ENCODE data around the gene PYGL.
A peak's percentile ranks its signal among the peaks of the same experiment; 100 is the strongest.

The PYGL gene

DNA sequence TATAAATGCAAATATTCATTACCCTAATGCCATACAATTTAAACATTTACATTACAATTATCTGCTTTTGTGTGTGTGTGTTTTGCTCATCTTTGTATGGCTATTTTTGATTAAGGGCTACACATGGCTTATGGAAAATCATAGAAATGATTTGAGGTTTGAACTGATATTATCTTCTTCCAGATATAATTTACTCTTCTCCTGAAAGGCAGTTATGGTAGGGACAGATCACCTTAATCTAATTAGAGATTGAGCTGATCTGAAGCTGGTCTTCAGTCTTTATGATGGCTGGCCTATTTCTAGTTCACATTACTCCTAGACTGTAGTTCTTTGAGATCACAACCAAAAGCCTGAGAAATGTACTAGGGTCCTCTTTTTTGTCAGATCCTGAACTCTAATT lies 56.8 kb downstream of the PYGL start:
- DNase-seq (ENCODE audit: insufficient read length): no peak
- TF ChIP-seq TAF1 (IDR thresholded peaks at IDR 0.05; ENCODE audit: borderline replicate concordance, low read depth, low read length) (no peak), POLR2AphosphoS5 (IDR thresholded peaks at IDR 0.05; ENCODE audit: low read depth, low read length) (no peak), POLR2A (IDR thresholded peaks at IDR 0.05; ENCODE audit: low read depth, low read length) (no peak)
- FAIRE-seq: peak; percentile 17

GRCh38 chr14:50883827-50884197 lies 60.5 kb downstream of the PYGL start:
- DNase-seq (ENCODE audit: insufficient read length): no peak
- TF ChIP-seq POLR2A (IDR thresholded peaks at IDR 0.05; ENCODE audit: low read depth, low read length) (no peak), POLR2AphosphoS5 (IDR thresholded peaks at IDR 0.05; ENCODE audit: low read depth, low read length) (no peak), TAF1 (IDR thresholded peaks at IDR 0.05; ENCODE audit: borderline replicate concordance, low read depth, low read length) (no peak)
- no peak for FAIRE-seq

DNA sequence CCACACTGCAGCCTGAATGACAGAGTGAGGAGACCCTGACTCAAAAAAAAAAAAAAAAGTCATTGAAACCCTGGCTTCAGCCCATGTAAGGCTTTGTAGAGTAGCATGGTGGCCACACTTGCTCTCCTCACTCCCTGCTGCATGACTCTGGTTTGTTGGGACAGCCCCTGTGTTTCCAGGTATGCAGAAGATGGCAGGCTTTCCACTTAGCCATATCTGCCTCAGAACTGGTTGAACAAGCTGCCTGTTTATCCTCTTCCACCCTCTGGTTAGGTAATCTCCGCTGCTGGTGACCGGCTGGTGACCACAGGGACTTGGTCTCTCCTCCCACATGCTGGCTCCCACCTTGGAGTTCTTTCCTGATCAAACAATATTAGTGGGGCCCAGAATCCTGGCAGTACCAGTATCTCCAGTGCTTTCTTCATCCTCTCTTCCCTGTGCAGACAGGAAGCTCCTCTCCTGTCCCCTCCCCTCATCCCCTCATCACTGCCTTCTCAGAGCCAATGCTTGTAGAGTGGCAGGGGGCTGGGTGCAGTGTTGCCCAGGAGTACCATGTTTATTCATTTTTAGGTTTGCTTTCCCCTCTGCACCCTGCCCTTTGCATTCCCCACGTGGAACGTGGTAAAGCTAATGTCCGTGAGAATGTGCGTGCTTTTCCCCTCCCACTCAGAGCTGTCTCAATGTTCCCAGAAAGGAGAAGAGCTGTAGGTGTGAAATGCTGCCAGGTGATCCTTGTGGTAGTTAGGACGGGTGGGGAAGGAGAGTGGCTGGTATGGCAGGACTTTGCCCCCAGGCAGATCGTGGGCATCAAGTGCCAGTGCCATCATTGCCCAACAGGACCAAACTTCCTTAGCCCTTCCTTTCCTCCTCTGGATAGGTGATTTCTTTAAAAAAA lies 61.1 kb downstream of the PYGL start:
- TF ChIP-seq TAF1 (IDR thresholded peaks at IDR 0.05; ENCODE audit: borderline replicate concordance, low read depth, low read length) (no peak), POLR2A (IDR thresholded peaks at IDR 0.05; ENCODE audit: low read depth, low read length) (no peak), POLR2AphosphoS5 (IDR thresholded peaks at IDR 0.05; ENCODE audit: low read depth, low read length) (no peak)
- no peak for FAIRE-seq
- no peak for DNase-seq (ENCODE audit: insufficient read length)

DNA sequence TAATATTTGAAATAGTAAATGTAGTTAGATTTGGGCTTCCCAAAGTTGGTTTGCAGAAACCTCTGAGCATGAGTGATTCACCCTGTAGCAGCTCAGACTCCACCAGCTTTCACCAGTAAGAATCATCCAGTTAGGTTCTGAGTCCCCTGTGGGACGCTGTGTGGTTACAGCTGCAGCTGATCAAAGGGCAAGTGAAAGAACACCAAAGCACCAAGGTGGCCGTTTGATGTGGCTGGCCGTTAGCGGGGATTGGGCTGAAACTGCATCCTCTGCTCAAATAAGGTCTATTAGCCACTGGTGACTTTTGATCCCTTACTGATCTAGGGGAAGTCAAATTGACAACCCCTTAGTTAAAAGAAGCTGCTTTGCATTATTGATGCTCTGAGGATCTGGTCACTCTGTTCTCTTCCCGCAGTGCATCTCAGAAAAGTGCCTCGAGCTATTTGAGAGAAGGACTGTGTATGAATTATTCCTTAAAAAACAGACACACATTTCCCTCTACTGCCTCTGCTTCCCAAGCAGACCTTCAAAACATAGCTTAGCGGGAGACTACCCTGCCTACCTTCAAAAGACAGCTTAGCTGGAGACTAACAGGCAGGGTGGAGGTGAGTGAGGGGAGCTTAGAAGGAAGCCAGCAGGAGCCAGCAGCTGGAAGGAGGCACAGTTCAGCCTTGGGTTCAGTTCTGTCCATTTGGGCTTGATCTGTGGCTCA lies 68.8 kb downstream of the PYGL start:
- peak; percentile 96 for FAIRE-seq
- DNase-seq (ENCODE audit: insufficient read length): no peak
- no peak for TF ChIP-seq POLR2A (IDR thresholded peaks at IDR 0.05; ENCODE audit: low read depth, low read length)

GRCh38 chr14:50874757-50875156 lies 69.5 kb downstream of the PYGL start:
- no peak for TF ChIP-seq POLR2A (IDR thresholded peaks at IDR 0.05; ENCODE audit: low read depth, low read length)
- no peak for TF ChIP-seq TAF1 (IDR thresholded peaks at IDR 0.05; ENCODE audit: borderline replicate concordance, low read depth, low read length)
- no peak for FAIRE-seq
- no peak for DNase-seq (ENCODE audit: insufficient read length)

- no peak for FAIRE-seq
- DNase-seq (ENCODE audit: insufficient read length): no peak
- TF ChIP-seq TAF1 (IDR thresholded peaks at IDR 0.05; ENCODE audit: borderline replicate concordance, low read depth, low read length) (no peak), POLR2A (IDR thresholded peaks at IDR 0.05; ENCODE audit: low read depth, low read length) (no peak), POLR2AphosphoS5 (IDR thresholded peaks at IDR 0.05; ENCODE audit: low read depth, low read length) (no peak)
These were observed 72.2 kb downstream of the PYGL start, which contains the start of gene ABHD12B for GRCh38 chr14:50871914-50872732. ABHD12B (plus strand) TSS chr14:50872053; CDS start chr14:50872175, 122 bp downstream.

GRCh38 chr14:50871228-50871627 lies 73.1 kb downstream of the PYGL start:
- DNase-seq (ENCODE audit: insufficient read length) (no peak), FAIRE-seq (peak; percentile 24)
- TF ChIP-seq POLR2A (IDR thresholded peaks at IDR 0.05; ENCODE audit: low read depth, low read length): no peak
- TF ChIP-seq TAF1 (IDR thresholded peaks at IDR 0.05; ENCODE audit: borderline replicate concordance, low read depth, low read length): no peak
- no peak for TF ChIP-seq POLR2AphosphoS5 (IDR thresholded peaks at IDR 0.05; ENCODE audit: low read depth, low read length)

DNA sequence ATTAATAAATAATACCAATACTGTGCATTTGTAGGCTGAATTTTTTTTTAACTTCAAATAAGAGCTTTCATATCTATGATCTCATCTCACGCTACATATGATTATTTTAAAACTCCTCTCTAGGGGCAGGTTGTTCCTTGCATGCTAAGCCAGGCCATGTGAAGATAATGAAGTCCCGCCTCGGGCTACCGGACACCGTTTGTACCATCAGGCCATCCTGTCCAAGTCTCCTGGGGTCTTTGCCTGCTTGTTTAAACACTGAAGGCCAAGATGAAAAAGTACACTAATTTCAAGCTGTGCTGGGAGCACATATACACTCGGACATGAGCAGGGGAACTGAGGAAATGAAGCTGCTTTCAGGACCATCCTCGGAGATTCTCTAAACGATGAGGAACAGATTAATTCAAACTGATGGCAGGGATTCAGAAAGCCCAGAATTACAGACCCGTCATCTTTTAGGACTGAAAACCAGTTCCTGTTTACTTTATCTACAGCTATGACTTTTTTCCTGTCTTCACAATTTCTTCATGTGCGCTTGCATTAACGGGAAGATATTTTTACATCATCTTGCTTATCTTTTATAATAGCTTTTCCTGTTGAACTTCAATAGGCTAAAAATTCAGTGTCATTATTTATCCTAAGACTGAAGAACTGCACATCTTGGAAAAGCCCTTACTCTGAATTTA lies 78.7 kb downstream of the PYGL start:
- FAIRE-seq (no peak), DNase-seq (ENCODE audit: insufficient read length) (no peak)
- TF ChIP-seq POLR2AphosphoS5 (IDR thresholded peaks at IDR 0.05; ENCODE audit: low read depth, low read length) (no peak), POLR2A (IDR thresholded peaks at IDR 0.05; ENCODE audit: low read depth, low read length) (no peak), TAF1 (IDR thresholded peaks at IDR 0.05; ENCODE audit: borderline replicate concordance, low read depth, low read length) (no peak)

DNA sequence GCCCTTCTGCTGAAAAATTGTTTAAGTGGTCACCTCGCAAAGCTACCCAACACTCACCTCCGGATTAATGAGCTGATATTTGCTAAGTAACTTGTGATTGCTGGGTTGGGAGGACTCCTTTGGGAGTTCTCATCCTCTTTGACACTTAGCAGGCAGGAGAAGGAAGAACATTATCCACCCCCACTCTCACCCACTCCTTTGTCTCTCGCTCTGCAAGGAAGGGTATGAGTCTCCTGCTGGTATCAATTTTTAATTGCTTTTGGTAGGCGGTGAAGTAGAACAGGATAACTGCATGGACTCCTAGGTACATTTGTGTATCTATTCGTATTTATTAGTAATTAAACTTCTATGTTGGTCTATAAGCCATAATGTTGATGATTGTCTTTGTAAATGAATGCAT lies 79.3 kb downstream of the PYGL start:
- DNase-seq (ENCODE audit: insufficient read length) (no peak), FAIRE-seq (no peak)
- TF ChIP-seq TAF1 (IDR thresholded peaks at IDR 0.05; ENCODE audit: borderline replicate concordance, low read depth, low read length) (no peak), POLR2AphosphoS5 (IDR thresholded peaks at IDR 0.05; ENCODE audit: low read depth, low read length) (no peak), POLR2A (IDR thresholded peaks at IDR 0.05; ENCODE audit: low read depth, low read length) (no peak)

- FAIRE-seq (no peak), DNase-seq (ENCODE audit: insufficient read length) (no peak)
- no peak for TF ChIP-seq POLR2A (IDR thresholded peaks at IDR 0.05; ENCODE audit: low read depth, low read length)
- TF ChIP-seq TAF1 (IDR thresholded peaks at IDR 0.05; ENCODE audit: borderline replicate concordance, low read depth, low read length): no peak
These were observed 80.0 kb downstream of the PYGL start for GRCh38 chr14:50864237-50864636.

DNA sequence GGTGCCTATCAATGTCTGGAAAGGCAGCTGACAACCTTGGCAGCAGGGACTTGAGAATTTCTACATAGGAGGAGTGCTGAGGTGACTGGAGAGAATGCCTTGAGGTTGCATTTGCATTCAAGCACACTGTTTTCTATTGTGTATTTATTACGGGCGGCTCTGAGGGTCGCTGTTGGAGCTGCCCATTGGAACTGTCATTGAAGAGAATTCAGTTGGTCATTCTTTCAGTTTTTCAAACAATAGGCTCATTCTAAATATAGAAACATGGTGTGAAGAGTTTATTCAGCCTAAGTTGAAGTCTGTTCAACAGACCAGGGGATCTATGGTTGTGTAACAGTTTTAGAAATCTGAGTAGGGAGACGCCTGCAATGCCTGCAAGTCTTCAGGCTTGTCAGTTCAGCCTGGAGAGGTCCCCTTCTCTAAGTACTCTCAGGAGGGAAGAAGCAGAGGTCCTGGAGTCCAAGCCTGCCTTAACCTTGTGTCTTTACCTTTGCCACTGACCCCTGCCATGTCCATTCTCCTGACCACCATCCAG lies 82.2 kb downstream of the PYGL start:
- FAIRE-seq (no peak), DNase-seq (ENCODE audit: insufficient read length) (no peak)
- TF ChIP-seq TAF1 (IDR thresholded peaks at IDR 0.05; ENCODE audit: borderline replicate concordance, low read depth, low read length) (no peak), POLR2A (IDR thresholded peaks at IDR 0.05; ENCODE audit: low read depth, low read length) (no peak), POLR2AphosphoS5 (IDR thresholded peaks at IDR 0.05; ENCODE audit: low read depth, low read length) (no peak)

Data from GM12892 (cell line).